ENCODE results near the gene ELP4.
"Not testable (repeated sequence)": the region's sequence is repeated elsewhere in the genome, so short reads cannot be mapped to it uniquely, and the experiment has no call there.

ELP4 gene

GRCh38 chr11:31509429-31510345, at the start of gene ELP4, which contains the start of gene IMMP1L:
TSS of gene ELP4 (plus strand) at chr11:31509767. CDS start at chr11:31509785, 18 bp downstream.
TSS of gene IMMP1L (minus strand) at chr11:31509622. CDS start at chr11:31463276, 46,346 bp downstream.
- DNase-seq (ENCODE audit: low spot score), result peak; percentile 95

- no peak for DNase-seq (ENCODE audit: low spot score)
These were observed 45.1 kb upstream of the ELP4 start for GRCh38 chr11:31464436-31464835.

GRCh38 chr11:31474083-31474482, 35.5 kb upstream of the ELP4 start:
- DNase-seq (ENCODE audit: low spot score), result no peak

GRCh38 chr11:31477528-31478222, 31.9 kb upstream of the ELP4 start:
- no peak for DNase-seq (ENCODE audit: low spot score)

DNA sequence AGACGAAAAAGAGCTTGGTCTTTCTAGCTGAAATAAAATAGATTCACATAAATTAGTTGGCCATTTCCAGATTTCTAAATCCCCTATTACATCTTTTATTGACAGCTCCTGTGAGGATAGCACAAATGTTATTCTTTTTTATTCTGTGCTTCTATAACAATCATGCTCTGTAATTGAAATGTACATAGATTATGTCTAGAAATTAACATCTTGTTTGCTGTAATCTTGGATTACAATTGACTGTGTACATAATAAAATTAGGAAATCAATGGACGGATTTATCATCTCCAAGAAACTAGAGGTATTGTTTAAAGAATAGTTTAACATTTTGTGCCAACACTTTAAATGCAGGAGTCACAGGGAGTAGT, 31.4 kb upstream of the ELP4 start:
- no peak for DNase-seq (ENCODE audit: low spot score)

- no peak for DNase-seq (ENCODE audit: low spot score)
These were observed 30.5 kb upstream of the ELP4 start for GRCh38 chr11:31479066-31479465.

GRCh38 chr11:31480930-31481329, 28.6 kb upstream of the ELP4 start:
- DNase-seq (ENCODE audit: low spot score), result no peak

DNA sequence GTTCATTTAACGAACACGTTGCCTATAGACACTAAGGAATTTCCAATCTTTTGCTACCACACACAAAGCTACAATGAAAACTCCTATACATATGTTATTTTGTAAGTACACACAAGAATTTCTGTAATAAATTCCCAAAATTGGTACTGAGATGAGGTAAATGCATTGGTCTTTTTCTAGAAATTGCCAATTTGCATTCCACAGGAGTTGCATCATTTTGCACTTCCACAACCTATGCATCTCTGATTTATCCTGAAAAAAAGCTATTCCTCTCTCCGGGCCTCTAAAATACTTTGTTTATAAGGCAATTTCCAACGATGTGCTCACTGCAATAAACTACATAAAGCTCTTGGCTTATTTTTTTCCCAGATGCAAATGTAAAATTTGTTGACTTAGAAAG, 25.1 kb upstream of the ELP4 start:
- no peak for DNase-seq (ENCODE audit: low spot score)

DNA sequence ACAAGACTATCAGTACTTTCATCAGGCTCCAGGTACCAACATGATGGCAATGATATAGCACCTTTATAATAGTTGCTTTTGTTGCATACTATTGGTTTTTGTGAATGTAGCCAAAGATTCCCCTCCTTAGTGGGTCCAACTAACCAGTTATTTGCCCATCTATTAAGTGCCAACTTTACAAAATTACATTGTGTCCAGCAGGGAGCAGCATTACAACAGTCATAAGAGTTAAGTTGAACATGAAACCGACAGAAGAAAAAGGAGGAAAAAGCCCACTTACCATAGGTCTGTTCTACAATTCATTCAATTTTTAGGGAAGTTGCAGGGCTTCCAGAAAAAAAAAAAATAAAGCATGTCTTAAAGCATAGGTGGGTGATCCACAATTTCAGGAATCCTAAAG, 21.7 kb upstream of the ELP4 start:
- no peak for DNase-seq (ENCODE audit: low spot score)

DNA sequence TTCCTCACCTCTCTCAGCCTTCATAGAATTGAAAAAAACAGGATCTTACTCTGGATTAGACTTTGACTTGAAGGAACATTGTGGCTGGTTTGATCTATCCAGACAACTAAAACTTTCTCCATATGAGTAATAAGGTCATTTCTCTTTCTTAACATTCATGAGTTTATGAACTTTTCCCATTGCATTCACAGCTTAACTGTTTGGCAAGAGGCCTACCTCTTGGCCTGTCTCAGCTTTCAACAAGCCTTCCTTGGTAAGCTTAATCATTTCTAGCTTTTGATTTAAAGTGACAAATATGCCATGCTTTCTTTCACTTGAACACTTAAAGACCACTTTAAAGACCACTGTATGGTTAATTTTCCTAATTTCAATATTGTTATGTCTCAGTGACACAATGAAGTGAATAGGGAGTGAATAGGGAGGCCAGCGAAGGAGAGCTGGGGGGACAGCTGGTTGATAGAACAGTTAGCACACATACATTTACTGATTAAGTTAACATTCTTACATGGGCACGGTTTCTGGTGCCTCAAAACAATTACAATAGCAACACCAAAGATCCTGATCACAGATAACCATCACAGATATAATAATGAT, 17.1 kb upstream of the ELP4 start:
- DNase-seq (ENCODE audit: low spot score), result no peak

- no peak for DNase-seq (ENCODE audit: low spot score)
These were observed 16.3 kb upstream of the ELP4 start for GRCh38 chr11:31493235-31493634.

DNA sequence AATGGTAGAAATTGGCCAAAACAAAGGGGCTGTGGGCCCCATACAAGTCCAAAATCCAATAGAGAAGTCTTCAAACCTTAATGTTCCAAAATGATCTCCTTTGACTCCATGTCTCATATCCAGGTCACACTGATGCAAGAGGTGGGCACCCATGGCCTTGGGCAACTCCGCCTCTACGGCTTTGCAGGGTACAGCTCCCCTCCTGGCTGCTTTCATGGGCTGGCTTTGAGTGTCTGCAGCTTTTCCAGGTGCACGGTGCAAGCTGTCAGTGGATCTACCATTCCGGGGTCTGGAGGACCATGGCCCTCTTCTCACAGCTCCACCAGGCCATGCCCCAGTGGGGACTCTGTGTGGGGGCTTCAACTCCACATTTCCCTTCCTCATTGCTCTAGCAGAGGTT, 15.8 kb upstream of the ELP4 start:
- DNase-seq (ENCODE audit: low spot score), result not testable (repeated sequence)

DNA sequence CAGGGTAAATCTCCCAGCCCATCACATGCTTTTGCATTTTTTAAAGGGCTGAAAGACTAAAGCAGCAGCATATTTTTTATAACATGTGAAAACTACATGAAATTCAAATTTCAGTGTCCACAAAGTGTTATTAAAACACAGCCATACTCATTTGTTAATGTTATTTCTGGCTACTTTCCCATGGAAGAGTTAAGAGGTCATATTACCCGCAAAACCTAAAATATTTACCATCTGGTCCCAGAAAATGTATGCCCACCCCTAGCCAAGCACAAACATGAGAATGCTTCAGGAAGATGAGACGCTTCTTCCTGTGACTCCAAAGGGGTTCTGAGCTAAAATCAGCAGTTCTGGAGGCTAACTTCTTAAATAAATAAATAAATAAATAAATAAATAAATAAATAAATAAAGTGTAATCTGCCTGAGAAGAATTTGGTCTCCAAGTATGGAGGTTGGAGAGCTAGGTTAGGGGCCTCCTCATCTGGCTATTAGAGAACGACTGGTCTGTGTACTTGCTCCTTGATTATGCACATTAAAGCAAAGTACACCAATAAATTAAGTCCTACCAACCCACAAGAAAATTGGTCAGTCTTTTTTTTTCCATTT, 9.9 kb upstream of the ELP4 start:
- DNase-seq (ENCODE audit: low spot score), result no peak

DNA sequence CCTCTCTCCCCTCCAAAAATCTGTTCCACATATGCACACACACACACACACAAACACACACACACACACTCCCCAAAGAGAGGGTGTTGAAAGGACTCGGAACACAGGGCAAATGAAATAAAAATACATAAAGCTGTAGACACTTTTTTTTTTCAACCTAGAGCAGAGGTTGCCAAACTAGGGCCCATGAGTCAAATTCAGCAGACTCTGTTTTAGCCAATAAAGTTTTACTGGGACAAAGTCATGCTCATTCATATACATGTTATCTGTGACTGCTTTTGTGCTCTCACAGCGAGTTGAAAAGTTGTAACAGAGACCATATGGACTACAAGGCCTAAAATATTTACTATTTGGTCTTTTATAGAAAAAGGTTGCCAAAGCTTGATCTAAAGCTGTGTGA, 9.0 kb upstream of the ELP4 start:
- DNase-seq (ENCODE audit: low spot score), result no peak

- no peak for DNase-seq (ENCODE audit: low spot score)
These were observed 527 bp upstream of the ELP4 start for GRCh38 chr11:31509051-31509428.

- no peak for DNase-seq (ENCODE audit: low spot score)
These were observed 2.5 kb downstream of the ELP4 start for GRCh38 chr11:31512117-31512516.

DNA sequence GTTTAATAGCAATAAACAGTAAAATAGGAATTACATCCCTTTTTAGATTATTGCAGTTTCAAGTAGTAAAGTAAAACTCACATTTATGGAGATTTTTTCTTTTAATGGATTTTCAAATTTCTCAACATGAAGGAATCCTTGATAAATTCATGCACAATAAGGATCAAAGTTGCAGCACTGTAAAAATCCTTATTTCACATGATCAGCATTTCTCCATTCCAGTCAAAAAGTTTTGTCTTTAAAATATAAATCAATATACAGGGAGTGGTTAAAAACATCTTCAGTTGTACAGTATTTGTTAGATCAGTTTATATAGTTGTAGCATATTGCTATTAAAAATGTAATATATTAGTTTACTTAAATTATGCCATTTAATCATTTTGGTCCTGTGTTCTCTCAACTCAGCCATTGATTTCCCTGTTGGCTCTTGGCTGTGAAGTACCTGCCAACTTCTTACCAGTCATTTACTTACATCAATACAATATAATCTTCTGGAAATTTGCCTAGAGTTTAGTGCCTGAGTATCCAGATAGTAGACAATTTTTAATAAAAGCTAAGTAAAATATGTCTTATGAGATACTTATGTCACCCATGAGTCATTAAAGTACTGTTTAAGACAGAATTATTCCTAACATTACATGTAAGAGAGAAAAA, 12.1 kb downstream of the ELP4 start:
- no peak for DNase-seq (ENCODE audit: low spot score)

GRCh38 chr11:31529189-31529588, 19.6 kb downstream of the ELP4 start:
- DNase-seq (ENCODE audit: low spot score), result no peak

DNA sequence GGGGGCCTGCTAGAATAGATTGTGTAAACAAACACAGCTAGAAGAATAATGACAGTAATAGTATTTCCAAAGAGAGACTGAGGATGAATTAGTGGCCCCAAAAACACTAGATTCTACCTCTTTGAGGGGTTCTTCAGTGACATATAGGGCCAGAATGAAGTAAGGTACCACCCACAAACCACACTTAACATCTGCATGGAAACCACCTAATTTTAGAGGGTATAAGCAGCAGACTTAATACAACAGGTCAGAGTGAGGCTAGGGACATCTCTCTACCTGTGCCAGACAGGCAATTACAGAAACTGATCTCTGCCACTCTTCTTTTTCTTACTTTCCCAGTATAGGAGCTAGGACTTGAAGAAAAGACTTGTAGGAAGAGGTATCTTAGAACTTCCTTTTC, 20.1 kb downstream of the ELP4 start:
- no peak for DNase-seq (ENCODE audit: low spot score)

- no peak for DNase-seq (ENCODE audit: low spot score)
These were observed 21.7 kb downstream of the ELP4 start for GRCh38 chr11:31531293-31531692.

DNA sequence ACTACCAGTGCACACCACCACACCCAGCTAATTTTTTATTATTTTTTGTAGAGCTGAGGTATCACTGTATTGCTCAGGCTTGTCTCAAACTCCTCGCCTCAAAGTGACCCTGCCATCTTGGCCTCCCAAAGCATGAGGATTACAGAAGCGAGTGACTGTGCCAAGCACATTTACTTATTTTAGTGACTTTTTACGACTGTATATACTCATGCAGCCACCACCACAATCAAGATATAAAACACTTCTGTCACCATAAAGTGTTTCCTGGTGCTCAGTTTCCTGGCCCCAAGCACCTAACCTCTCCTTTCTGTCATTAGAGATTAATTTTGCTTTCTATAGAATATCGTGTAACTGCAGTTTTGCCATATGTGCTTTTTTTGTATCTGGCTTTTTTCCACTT, 25.9 kb downstream of the ELP4 start:
- no peak for DNase-seq (ENCODE audit: low spot score)

- DNase-seq (ENCODE audit: low spot score), result no peak
These were observed 33.3 kb downstream of the ELP4 start for GRCh38 chr11:31542862-31543261.
